Measurements from ENCODE around the gene CPM. TPM values are rescaled to one million over a fixed set of nuclear protein-coding genes. Genes with fewer than 3 reads are reported as not detected.

CPM gene
- total RNA-seq, 2 experiments from 2014 or later, result 18.0 to 18.7 TPM

GRCh38 chr12:68970306-68970705, 37.3 kb upstream of the CPM start:
- no peaks in the 10 kb centered on the region for H3K27me3 Mint-ChIP-seq
- H3K4me3 Mint-ChIP-seq, result no peak overlapping the region
- no peaks in the 10 kb centered on the region for H3K9me3 Mint-ChIP-seq (ENCODE audit: low read depth)
- intact Hi-C loops (cut with DNase I, micrococcal nuclease), result no loop called here
- H3K4me1 Mint-ChIP-seq, result no peaks in the 10 kb centered on the region
- ChIA-PET CTCF (interaction anchor here (0.6 kb wide), 1 partner anchor 24 kb away, joined by 3 read pairs; no protein-coding TSS in a partner anchor), POLR2A (interaction anchor here (0.6 kb wide), 1 partner anchor 89 kb away, joined by 5 read pairs; no protein-coding TSS in a partner anchor)
- H3K36me3 Mint-ChIP-seq (ENCODE audit: low read depth), result no peaks in the 10 kb centered on the region
- ATAC-seq (no peak), DNase-seq (no peak)
- H3K27ac Mint-ChIP-seq, result no peak overlapping the region

DNA sequence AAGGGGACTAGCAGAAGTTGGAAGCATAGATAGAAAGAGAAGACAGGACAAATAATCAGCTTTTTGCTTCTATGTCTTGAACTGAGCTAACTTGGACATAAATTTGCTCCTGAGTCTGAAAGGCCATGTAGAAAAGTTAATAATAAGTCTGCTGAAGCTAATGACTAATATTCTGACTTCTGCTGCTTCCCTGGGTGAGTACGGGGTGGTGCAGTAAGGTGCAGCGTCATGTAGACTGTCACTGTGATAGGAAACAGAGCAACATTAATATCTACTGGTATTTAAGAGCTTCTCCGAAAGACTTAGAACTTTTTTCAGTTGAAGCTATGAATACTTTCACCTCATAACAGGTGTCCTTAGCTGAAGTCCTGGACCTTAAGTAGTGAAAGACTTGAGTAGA, 34.1 kb upstream of the CPM start:
- ATAC-seq (no peak), DNase-seq (no peak)
- Mint-ChIP-seq H3K27me3 (no peaks in the 10 kb centered on the region), H3K36me3 (ENCODE audit: low read depth) (peaks cover 5% of the 10 kb centered on the region), H3K4me1 (peaks cover 26% of the 10 kb centered on the region), H3K27ac (no peak overlapping the region), H3K4me3 (no peak overlapping the region), H3K9me3 (ENCODE audit: low read depth) (no peaks in the 10 kb centered on the region)
- intact Hi-C loops (cut with DNase I, micrococcal nuclease), result no loop called here
- ChIA-PET CTCF (interaction anchor here (1.0 kb wide), 1 partner anchor 124 kb away, joined by 3 read pairs; no protein-coding TSS in a partner anchor), POLR2A (interaction anchor here (0.6 kb wide), 1 partner anchor 435 kb away, joined by 3 read pairs; no protein-coding TSS in a partner anchor)

- Mint-ChIP-seq H3K36me3 (ENCODE audit: low read depth) (peaks cover 5% of the 10 kb centered on the region), H3K27me3 (no peaks in the 10 kb centered on the region), H3K4me1 (peaks cover 43% of the 10 kb centered on the region), H3K4me3 (no peak overlapping the region), H3K27ac (peak overlapping the region; percentile 79), H3K9me3 (ENCODE audit: low read depth) (no peaks in the 10 kb centered on the region)
- intact Hi-C loops (cut with DNase I, micrococcal nuclease), result no loop called here
- ATAC-seq (peak; percentile 38), DNase-seq (no peak)
- ChIA-PET POLR2A (no interaction called here), CTCF (interaction anchor here (1.7 kb wide), 1 partner anchor 43 kb away, joined by 5 read pairs; no protein-coding TSS in a partner anchor)
Measured at GRCh38 chr12:68963856-68964745, 31.1 kb upstream of the CPM start.

DNA sequence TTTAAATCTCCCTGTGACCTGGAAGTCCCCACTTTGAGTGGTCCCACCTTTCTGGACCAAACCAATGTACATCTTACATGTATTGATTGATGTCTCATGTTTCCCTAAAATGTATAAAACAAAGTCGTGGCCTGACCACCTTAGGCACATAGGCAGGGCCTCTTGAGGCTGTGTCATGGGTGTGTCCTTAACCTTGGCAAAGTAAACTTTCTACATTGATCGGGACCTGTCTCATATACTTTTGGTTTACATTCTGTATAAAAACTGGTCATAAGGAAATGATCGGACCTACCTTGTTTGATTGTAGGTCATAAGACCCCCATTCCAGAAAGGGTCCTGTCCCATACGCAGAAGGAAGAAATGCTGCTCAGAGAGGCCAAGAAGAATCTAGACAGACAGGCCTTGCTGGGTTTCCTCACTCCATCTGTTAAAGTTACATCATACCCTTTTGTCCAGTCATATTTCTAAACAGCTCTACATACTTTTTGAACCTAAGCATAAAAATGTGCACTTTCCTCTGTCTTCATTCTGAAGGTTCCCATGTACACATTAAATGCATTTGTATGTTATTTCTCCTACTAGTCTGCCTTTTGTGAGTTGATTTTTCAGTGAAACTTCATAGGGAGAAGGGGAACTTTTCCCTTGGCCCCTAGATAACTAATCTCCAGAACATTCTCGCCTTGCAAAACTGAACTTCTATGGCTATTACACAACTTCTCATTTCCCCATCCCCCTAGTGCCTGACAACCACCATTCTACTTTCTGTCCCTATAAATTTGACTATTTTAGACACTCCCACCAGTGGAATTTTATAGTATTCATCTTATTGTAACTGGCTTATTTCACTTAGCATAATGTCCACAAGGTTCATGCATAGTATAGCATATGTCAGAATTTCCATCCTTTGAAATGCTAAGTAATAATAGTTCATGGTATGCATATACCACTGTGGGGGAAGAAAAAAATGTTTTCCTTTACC, 30.2 kb upstream of the CPM start:
- ATAC-seq (peak; percentile 86), DNase-seq (no peak)
- no peaks in the 10 kb centered on the region for H3K27me3 Mint-ChIP-seq
- intact Hi-C loops (cut with DNase I, micrococcal nuclease), result no loop called here
- no peak overlapping the region for H3K4me3 Mint-ChIP-seq
- peak overlapping the region; percentile 79 for H3K27ac Mint-ChIP-seq
- no peaks in the 10 kb centered on the region for H3K9me3 Mint-ChIP-seq (ENCODE audit: low read depth)
- peaks cover 5% of the 10 kb centered on the region for H3K36me3 Mint-ChIP-seq (ENCODE audit: low read depth)
- ChIA-PET CTCF (interaction anchor here (1.7 kb wide), 1 partner anchor 44 kb away, joined by 5 read pairs; no protein-coding TSS in a partner anchor), POLR2A (no interaction called here)
- peaks cover 52% of the 10 kb centered on the region for H3K4me1 Mint-ChIP-seq

GRCh38 chr12:68959891-68960464, 27.0 kb upstream of the CPM start:
- peak overlapping the region; percentile 91 for H3K27ac Mint-ChIP-seq
- ATAC-seq (no peak), DNase-seq (no peak)
- no peaks in the 10 kb centered on the region for H3K27me3 Mint-ChIP-seq
- H3K4me3 Mint-ChIP-seq, result no peak overlapping the region
- CTCF ChIA-PET, result interaction anchor here (1.2 kb wide), 1 partner anchor 12 kb away, joined by 3 read pairs; no protein-coding TSS in a partner anchor
- peaks cover 5% of the 10 kb centered on the region for H3K36me3 Mint-ChIP-seq (ENCODE audit: low read depth)
- H3K4me1 Mint-ChIP-seq, result peaks cover 59% of the 10 kb centered on the region
- POLR2A ChIA-PET, result interaction anchor here (0.7 kb wide), 1 partner anchor 30 kb away, joined by 3 read pairs; no protein-coding TSS in a partner anchor
- intact Hi-C loops (cut with DNase I, micrococcal nuclease), result loop anchor here (2.0 to 5.0 kb wide), 3 partner anchors 38 to 99 kb away; no protein-coding TSS in a partner anchor
- H3K9me3 Mint-ChIP-seq (ENCODE audit: low read depth), result no peaks in the 10 kb centered on the region

GRCh38 chr12:68959143-68959858, 26.3 kb upstream of the CPM start:
- H3K27ac Mint-ChIP-seq, result peak overlapping the region; percentile 91
- H3K9me3 Mint-ChIP-seq (ENCODE audit: low read depth), result no peaks in the 10 kb centered on the region
- H3K27me3 Mint-ChIP-seq, result peaks cover 2% of the 10 kb centered on the region
- intact Hi-C loops (cut with DNase I, micrococcal nuclease), result loop anchor here (2.0 to 5.0 kb wide), 3 partner anchors 37 to 100 kb away; no protein-coding TSS in a partner anchor
- peaks cover 5% of the 10 kb centered on the region for H3K36me3 Mint-ChIP-seq (ENCODE audit: low read depth)
- no peak overlapping the region for H3K4me3 Mint-ChIP-seq
- peaks cover 54% of the 10 kb centered on the region for H3K4me1 Mint-ChIP-seq
- ATAC-seq, result no peak
- peak; percentile 25 for DNase-seq
- ChIA-PET POLR2A (no interaction called here), CTCF (interaction anchor here (1.2 to 1.5 kb wide), 2 partner anchors 11 to 12 kb away, joined by 3 read pairs; no protein-coding TSS in a partner anchor)

- H3K4me3 Mint-ChIP-seq, result no peak overlapping the region
- intact Hi-C loops (cut with DNase I, micrococcal nuclease), result loop anchor here (1.0 to 5.0 kb wide), 5 partner anchors 25 to 100 kb away; partner anchors contain the start of gene CPM (in 1 of the 2)
- POLR2A ChIA-PET, result interaction anchor here (0.5 kb wide), 1 partner anchor 115 kb away, joined by 3 read pairs; no protein-coding TSS in a partner anchor
- peaks cover 2% of the 10 kb centered on the region for H3K27me3 Mint-ChIP-seq
- peaks cover 45% of the 10 kb centered on the region for H3K4me1 Mint-ChIP-seq
- peak; percentile 93 for ATAC-seq
- no peaks in the 10 kb centered on the region for H3K9me3 Mint-ChIP-seq (ENCODE audit: low read depth)
- peak; percentile 67 for DNase-seq
- H3K27ac Mint-ChIP-seq, result peak overlapping the region; percentile 91
- peaks cover 5% of the 10 kb centered on the region for H3K36me3 Mint-ChIP-seq (ENCODE audit: low read depth)
- CTCF ChIA-PET, result interaction anchor here (0.6 to 1.5 kb wide), 2 partner anchors 11 to 59 kb away, joined by 3 read pairs; no protein-coding TSS in a partner anchor
Measured at GRCh38 chr12:68958322-68958721, 25.4 kb upstream of the CPM start.

GRCh38 chr12:68957273-68957672, 24.3 kb upstream of the CPM start:
- Mint-ChIP-seq H3K27ac (no peak overlapping the region), H3K4me3 (no peak overlapping the region), H3K9me3 (ENCODE audit: low read depth) (no peaks in the 10 kb centered on the region), H3K4me1 (peaks cover 34% of the 10 kb centered on the region), H3K36me3 (ENCODE audit: low read depth) (no peaks in the 10 kb centered on the region), H3K27me3 (peaks cover 2% of the 10 kb centered on the region)
- intact Hi-C loops (cut with DNase I, micrococcal nuclease), result loop anchor here in 1 of 2 experiments (5.0 kb wide), 1 partner anchor 35 kb away; no protein-coding TSS in a partner anchor
- POLR2A ChIA-PET, result no interaction called here
- DNase-seq (no peak), ATAC-seq (no peak)
- CTCF ChIA-PET, result interaction anchor here (0.6 to 1.3 kb wide), 2 partner anchors 11 to 92 kb away, joined by 3 read pairs; no protein-coding TSS in a partner anchor

- POLR2A ChIA-PET, result no interaction called here
- Mint-ChIP-seq H3K4me1 (peaks cover 32% of the 10 kb centered on the region), H3K27me3 (peaks cover 2% of the 10 kb centered on the region), H3K36me3 (ENCODE audit: low read depth) (no peaks in the 10 kb centered on the region), H3K9me3 (ENCODE audit: low read depth) (no peaks in the 10 kb centered on the region), H3K4me3 (no peak overlapping the region), H3K27ac (no peak overlapping the region)
- intact Hi-C loops (cut with DNase I, micrococcal nuclease), result loop anchor here in 1 of 2 experiments (5.0 kb wide), 1 partner anchor 34 kb away; no protein-coding TSS in a partner anchor
- CTCF ChIA-PET, result interaction anchor here (0.5 to 1.3 kb wide), 2 partner anchors 12 to 127 kb away, joined by 3 read pairs; no protein-coding TSS in a partner anchor
- ATAC-seq, result no peak
- DNase-seq, result no peak
Measured at GRCh38 chr12:68956466-68956865, 23.5 kb upstream of the CPM start.

- Mint-ChIP-seq H3K36me3 (ENCODE audit: low read depth) (no peaks in the 10 kb centered on the region), H3K27ac (no peak overlapping the region), H3K9me3 (ENCODE audit: low read depth) (no peaks in the 10 kb centered on the region), H3K4me1 (peaks cover 23% of the 10 kb centered on the region), H3K27me3 (peaks cover 2% of the 10 kb centered on the region), H3K4me3 (no peak overlapping the region)
- ChIA-PET POLR2A (interaction anchor here (0.5 kb wide), 1 partner anchor 133 kb away, joined by 4 read pairs; no protein-coding TSS in a partner anchor), CTCF (interaction anchor here (0.5 to 1.5 kb wide), 4 partner anchors 13 to 93 kb away, joined by 3 to 4 read pairs (median 4); no protein-coding TSS in a partner anchor)
- intact Hi-C loops (cut with DNase I, micrococcal nuclease), result loop anchor here in 1 of 2 experiments (5.0 kb wide), 1 partner anchor 33 kb away; no protein-coding TSS in a partner anchor
- DNase-seq (no peak), ATAC-seq (no peak)
Measured at GRCh38 chr12:68954811-68955210, 21.8 kb upstream of the CPM start.
